Germinal center (tissue), 1 donor: ENCODE data around the gene DRG2.

ENCODE experiments used
- DNase-seq: peaks from one replicate; pipeline ENCODE4 v3.0.0; 2012; ENCODE audit warnings: mixed read lengths, low spot score

DRG2 gene

GRCh38 chr17:18076936-18077335 lies 10.8 kb upstream of the DRG2 start:
- DNase-seq = no peak

- no peak for DNase-seq
Measured at GRCh38 chr17:18079543-18079942, 8.2 kb upstream of the DRG2 start.

GRCh38 chr17:18084256-18084655 lies 3.5 kb upstream of the DRG2 start:
- DNase-seq = no peak

GRCh38 chr17:18089613-18090012 lies 1.9 kb downstream of the DRG2 start:
- no peak for DNase-seq

GRCh38 chr17:18093616-18094408 lies 6.1 kb downstream of the DRG2 start:
- no peak for DNase-seq

- no peak for DNase-seq
Measured at GRCh38 chr17:18094409-18094807, 6.7 kb downstream of the DRG2 start.

GRCh38 chr17:18099516-18099915 lies 11.8 kb downstream of the DRG2 start:
- DNase-seq = no peak

- no peak for DNase-seq
Measured at GRCh38 chr17:18100616-18101015, 12.9 kb downstream of the DRG2 start.

GRCh38 chr17:18101828-18102227 lies 14.1 kb downstream of the DRG2 start:
- no peak for DNase-seq

GRCh38 chr17:18102640-18103039 lies 14.9 kb downstream of the DRG2 start:
- peak; percentile 57 for DNase-seq

GRCh38 chr17:18105027-18105426 lies 17.3 kb downstream of the DRG2 start:
- no peak for DNase-seq

GRCh38 chr17:18105595-18105994 lies 17.8 kb downstream of the DRG2 start:
- DNase-seq = no peak

- DNase-seq = no peak
Measured at GRCh38 chr17:18106211-18106610, 18.5 kb downstream of the DRG2 start.

- no peak for DNase-seq
Measured at GRCh38 chr17:18107061-18107790, 19.5 kb downstream of the DRG2 start.

GRCh38 chr17:18107971-18108370 lies 20.2 kb downstream of the DRG2 start:
- no peak for DNase-seq

- DNase-seq = no peak
Measured at GRCh38 chr17:18108401-18109312, 20.9 kb downstream of the DRG2 start, which contains the start of gene MYO15A. Gene MYO15A, plus strand, starts transcription at chr17:18108756. Its CDS starts 10,045 bp downstream, at chr17:18118801.

GRCh38 chr17:18109935-18110485 lies 22.3 kb downstream of the DRG2 start:
- DNase-seq = no peak

- DNase-seq = no peak
Measured at GRCh38 chr17:18110636-18111145, 22.9 kb downstream of the DRG2 start.

GRCh38 chr17:18111330-18111971 lies 23.7 kb downstream of the DRG2 start:
- DNase-seq = no peak

- no peak for DNase-seq
Measured at GRCh38 chr17:18115517-18115916, 27.8 kb downstream of the DRG2 start.

GRCh38 chr17:18116078-18116477 lies 28.3 kb downstream of the DRG2 start:
- no peak for DNase-seq
